Hypothalamus (tissue), 51 donors: ENCODE results near the gene ZNRF2.

Experiments
- DNase-seq, 51 donors: peaks; one replicate each; lab custom pipeline; 2025; lab: John Stamatoyannopoulos, UW

Gene ZNRF2

DNA sequence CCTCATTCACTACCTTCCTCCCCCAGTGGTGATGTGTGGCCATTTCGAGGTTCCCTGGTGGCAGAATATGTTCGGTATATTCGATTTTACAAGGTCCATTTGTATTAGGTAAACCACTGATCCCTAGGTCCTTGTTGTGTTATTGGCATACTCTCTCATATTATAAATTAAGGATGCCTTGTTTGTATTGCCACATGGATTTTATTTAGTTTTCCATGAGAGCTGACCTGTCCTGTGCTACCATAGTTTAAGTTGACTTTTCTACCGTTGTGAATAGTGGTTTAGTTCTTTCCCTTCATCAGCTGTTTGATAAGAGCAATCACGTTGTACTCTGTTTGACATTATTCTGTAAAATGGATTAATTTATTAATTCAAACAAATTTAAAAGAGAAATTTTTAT is 29.4 kb downstream of the ZNRF2 start:
- DNase-seq: no peak

DNA sequence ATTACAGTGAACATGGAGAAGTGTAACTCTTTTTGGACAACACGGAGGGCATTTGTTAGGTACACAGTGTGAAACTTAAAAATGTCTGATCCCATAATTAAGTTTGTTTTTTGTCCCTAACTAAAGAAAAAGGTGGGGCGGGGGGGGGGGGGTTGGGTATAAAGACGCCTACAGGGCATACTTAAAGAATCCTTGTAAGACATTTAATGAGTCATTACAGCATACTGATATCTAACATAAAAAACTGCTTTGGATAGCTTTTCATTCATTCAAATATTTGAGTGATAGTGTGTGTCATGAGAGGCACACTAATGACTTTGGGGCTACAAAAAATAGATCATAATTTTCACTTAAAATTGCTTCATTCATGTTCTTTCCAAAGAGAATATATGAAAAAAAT is 31.2 kb downstream of the ZNRF2 start:
- DNase-seq: no peak

DNA sequence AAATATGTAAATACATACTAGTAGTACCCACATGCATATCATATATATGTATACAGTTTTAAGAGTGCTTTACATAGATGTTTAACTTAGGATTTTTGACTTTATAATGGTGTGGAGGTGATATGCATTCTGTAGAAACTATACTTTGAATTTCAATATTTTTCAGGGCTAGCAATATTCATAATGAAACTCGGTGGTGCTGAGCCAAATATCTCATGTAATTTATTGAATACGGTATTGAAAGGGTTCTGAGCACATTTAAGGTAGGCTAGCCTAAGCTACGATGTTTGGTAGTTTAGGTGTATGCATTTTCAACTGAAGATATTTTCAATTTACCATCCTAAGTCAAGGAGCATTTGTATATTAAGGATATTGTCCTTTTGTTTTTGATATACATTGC is 36.0 kb downstream of the ZNRF2 start:
- DNase-seq: no peak

DNA sequence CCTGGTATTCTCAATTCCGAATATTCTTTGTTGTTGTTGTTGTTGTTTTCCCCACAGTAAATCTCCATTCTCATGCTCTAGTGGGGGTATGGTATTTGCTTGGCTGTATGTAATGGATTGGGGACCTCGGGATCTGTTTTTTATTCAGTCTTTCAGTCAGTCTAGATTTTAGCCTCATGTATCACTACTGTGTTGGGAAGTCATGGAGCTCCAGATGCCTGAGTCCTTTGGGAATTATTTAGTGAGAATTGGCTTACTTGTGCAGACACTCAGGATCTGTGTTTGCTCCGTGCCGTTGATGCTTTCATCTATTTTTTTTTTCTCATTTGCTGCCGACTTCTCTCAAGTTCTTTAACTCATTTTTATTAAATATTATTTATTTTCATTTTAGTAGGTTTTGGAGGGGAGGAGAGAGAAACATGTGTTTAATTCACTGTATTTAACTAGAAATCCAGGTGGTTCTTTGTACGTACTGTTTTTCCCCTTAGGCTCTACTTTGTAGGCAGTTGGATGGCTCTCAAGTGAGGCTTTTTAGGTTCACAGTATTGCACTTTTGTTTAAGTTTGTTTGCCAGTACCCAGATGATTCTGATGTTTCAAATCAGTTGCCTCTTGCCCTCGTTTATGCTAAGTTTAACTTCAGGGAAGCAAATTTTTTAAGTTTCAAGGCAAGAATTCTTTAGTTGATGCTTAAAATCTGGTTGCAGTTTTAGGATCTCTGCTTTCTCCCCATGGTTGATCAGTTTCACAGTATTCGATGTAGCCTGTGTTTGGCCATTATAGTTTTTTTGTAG is 36.9 kb downstream of the ZNRF2 start:
- DNase-seq: peak in 1 of 51 donors; percentile 2

DNA sequence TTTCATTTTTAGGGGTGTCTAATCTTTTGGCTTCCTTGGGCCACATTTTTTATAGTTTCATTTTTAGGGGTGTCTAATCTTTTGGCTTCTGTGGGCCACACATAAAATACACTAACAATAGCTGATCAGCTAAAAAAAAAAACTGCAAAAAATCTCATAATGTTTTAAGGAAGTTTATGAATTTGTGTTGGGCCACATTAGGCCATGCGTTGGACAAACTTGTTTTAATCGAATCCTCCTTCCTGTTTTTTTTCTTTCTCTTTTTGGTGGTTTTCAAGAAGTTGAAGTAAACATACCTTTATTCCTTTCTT is 37.4 kb downstream of the ZNRF2 start:
- DNase-seq: no peak

DNA sequence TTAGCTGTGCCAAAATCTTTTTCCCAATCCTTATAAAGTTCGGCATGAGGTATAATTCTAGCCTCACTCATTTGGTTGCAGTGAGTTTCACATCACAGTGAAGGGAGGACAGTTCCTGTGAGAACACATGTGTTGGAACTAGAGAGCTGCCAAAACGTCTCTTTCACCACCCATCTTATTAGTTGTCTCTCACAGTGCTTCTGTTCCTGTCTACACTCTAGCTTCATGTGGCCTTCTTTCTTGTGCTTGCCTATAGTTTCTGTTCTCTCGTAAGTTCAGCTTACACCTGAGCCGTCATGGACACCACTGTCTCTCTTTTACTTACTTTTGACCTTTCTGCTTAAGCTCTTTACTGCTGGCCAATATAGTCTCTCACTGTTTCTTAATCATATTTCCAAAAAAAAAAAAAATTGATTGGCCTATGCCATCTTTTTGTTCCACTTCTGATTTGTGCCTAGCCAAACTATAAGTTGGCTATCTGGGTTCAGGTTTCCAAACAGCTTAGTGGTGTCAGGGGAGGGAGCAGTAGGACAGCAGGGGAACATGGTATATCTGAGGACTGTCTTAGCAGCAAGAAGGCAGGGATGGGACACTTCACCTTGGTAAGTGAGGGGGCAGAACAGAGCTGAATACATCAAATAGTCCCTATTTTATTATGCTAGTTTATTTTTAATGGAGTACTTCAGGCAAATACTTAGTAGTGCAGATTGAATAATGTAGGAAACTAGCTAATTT is 38.0 kb downstream of the ZNRF2 start:
- DNase-seq: peak in 1 of 51 donors; percentile 3

DNA sequence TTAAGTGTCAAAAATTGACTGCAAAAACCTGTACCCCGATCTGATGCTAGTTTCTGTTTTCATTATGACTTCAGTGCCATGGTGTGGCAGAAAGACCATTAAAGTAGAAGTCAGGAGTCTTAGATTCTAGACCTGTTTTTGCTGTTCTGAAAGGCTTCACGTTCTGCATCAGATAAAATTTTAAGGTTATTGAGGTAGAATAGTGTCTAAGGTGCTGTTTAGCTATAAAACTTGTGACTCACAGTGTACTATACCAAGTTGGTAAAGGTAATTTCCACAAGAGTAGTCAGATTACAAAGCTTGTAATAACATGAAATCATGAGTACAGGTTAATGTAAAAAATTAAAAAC is 38.6 kb downstream of the ZNRF2 start:
- DNase-seq: no peak

DNA sequence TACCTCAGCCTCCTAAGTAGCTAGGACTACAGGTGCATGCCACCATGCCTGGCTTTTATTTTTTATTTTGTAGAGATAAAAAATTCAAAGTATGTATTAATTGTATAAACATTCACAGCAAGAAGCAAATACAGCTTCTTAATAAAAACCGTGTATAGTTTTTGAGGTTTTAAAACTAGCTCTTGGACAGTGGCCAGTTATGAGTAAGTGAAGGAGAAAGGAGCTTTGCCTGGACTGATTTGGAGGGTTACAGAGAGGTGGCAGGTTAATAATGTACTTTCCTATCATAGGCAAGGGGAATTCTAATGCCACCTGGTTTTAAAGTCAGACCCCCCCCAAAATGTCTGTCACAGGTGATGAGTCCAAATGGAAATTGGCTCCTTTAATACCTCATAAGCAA is 43.4 kb downstream of the ZNRF2 start:
- no peak for DNase-seq

DNA sequence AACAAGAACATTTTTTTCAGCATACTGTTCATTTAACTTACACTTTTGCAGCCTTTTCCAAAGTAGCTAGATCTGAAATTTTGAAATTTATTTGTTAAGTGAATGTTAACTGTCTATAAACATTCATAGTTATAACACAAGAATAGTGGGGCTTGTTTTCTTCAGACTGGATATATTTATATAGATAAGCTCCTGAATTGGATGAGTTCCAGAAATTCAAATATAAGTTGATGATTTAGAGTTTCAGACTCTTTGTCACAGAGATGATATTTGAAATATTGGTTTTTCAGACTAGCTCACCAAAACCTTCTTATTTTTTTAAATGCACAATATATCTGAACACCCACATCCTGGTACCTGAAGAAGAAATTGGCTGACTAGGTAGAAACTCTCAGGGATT is 44.0 kb downstream of the ZNRF2 start:
- DNase-seq: no peak

DNA sequence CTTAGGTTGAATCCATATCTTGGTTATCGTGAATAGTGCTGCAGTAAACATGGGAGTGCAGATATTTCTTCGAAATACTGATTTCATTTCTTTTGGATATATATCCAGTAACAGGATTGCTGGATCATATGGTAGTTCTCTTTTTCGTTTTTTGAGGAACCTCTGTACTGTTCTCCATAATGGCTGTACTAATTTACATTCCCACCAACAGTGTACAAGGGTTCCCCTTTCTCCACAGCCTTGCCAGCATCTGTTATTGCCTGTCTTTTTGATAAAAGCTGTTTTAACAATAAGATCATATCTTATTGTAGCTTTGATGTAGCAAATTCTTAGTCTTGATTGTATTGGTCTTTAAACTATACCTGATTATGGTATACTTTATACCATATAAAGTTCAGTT is 45.3 kb downstream of the ZNRF2 start:
- no peak for DNase-seq

DNA sequence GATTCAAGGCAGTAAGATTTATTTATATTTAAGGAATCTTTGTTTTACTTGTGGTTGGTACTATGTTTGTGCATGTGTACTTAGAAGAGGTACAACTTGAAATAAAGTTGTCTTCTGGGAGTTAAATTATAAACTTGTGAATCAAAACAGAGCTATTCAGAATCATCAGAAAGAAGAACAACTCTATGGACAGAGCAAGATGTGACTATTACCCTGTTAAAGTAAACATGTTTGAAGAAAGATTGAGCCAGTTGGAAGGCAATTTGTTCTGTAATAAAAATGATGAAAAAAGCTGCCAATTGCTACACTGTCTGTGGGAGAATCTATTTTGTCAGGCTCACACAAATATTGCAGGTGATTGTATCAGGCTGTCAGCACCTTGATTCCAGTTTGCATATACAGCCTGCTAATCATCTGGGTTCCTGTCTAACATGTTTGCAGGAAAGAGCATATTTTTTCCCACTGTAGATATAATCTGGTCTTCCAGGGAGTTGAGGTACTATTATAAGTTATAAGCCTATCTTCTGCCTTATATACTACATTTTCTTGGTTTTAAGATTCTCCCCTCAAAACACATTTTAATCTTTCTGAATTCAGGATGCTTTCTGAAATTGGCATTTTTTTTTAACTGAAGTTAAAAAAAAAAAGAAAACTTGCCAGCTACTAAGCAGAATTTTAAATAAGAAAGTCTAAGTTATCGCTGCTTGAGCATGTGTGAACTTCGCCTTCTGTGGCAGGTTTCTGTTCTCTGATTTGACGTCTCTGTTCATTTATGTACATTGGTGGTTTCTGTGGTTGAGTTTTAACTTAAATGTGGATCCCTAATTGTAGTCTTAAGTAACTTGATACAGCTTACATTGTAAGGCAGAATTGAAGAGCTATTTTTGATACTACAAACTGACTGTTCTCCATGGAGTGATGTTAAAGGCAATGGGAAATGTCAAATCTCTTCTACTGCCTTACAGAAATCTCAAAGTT is 46.0 kb downstream of the ZNRF2 start:
- DNase-seq: no peak

DNA sequence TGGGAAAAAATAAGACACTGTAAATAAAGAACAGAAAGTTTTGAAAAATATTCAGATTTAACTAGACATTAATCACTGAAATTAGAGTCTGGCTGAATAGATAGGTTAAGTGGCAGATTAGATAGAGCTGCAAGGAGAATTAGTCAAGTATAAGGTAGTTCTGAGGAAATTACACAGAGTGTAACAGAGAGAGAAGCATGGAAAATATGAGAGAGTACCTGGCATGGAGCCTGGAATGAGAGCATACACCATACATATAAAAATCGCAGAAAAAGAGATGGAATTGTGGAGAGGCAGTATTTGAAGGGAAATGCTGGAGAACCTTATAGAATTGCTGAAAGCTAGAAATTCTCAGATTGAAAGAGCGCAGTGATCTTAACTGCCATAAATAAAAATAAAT is 46.9 kb downstream of the ZNRF2 start:
- DNase-seq: no peak

DNA sequence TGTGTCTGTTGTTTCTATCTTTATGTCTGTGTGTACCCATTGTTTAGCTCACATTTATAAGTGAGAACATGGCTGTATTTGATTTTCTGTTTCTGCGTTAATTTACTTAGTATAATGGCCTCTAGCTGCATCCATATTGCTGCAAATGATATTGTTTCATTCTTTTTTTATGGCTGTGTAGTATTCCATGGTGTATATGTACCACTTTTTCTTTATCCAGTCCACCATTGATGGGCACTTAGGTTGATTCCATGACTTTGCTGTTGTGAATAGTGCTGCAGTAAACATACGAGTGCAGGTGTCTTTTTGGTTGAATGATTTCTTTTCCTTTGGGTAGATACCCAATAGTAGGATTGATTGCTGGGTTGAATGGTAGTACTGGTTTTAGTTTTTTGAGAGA is 48.2 kb downstream of the ZNRF2 start:
- DNase-seq: no peak

DNA sequence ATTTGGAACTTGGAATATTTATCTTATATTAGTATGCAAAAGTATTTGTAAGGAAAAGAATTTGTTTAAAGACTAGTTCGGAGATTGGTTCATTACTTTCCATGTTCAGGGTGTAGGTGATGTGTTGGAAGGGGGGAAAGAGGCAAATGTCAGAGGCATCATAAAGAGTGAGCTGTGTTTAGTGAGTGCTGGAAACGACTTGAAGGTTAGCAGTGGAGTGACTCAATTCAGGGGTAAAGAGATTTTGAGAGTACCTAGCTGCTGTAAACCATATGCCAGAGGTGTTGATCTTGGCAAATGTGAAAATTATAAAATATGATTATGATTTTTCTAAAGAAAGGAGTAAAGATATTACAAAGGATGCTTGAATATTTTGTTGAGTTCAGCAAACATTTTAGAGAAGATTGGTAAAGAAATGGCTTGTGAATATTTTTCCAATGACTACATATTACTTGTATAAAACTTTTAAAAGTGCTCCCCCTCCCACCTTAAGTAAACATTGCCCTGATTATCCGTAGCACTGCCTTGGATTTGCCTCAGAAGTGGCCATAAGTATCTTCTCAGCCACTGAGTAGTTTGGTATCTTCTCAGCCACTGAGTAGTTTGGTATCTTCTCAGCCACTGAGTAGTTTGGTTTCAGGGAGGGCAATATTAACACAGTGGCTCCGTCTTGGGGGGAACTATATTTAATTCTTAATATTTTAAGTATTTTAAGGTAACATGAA is 51.5 kb downstream of the ZNRF2 start:
- DNase-seq: no peak

DNA sequence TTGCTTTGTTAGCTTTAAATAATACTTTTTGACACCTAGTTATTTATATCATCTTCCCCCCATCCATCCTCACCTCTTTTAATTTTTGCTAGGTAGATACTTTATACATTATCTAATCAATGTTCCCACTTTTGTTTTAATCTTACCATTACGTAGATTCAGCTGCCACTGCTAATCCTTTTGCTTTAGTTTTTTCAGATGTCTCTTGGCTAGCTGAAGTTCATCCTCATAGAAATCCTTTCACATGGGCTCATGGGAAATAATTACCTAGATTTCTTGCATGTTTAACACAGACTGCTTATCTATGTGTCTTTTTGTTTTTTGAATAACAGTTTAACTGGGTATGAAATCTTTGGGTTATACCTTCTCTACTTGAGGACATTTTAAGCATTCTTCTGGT is 60.1 kb downstream of the ZNRF2 start:
- no peak for DNase-seq

DNA sequence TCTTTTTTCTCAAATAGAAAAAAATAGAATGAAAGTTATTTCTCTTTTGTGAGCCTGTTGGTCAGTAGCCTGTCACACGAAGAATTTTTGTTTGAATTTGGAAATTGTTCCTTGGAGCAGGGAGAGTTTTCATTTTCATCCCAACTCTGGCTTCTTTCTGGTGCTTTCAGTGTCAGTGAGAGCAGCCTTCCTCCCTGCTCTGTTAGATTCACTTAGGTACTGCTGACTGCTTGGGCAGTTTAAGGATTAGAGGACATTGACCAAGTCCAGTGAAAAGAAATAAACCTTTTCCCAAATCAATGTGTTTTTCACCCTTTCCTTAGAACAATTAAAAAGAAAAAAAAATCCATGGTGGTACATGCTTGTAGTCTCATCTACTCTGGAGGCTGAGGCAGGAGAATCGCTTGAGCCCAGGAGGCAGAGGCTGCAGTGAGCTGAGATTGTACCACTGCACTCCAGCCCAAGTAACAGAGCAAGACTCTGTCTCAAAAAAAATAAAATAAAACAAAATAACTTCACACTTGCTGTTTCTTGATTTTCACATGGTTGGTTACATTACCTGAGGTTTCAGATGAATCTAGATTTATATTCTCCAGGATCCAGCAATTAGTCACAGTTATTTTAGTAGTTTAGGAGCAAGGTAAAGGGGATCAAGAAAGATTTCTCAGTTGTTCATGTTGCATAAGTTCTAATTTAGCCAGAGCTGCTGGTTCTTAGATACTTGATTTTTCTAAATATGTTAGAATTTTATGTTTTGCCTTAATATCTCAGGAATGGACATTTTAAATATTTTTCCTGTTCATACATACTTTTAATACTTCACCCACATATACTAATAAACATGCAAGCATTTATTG is 63.1 kb downstream of the ZNRF2 start:
- no peak for DNase-seq

DNA sequence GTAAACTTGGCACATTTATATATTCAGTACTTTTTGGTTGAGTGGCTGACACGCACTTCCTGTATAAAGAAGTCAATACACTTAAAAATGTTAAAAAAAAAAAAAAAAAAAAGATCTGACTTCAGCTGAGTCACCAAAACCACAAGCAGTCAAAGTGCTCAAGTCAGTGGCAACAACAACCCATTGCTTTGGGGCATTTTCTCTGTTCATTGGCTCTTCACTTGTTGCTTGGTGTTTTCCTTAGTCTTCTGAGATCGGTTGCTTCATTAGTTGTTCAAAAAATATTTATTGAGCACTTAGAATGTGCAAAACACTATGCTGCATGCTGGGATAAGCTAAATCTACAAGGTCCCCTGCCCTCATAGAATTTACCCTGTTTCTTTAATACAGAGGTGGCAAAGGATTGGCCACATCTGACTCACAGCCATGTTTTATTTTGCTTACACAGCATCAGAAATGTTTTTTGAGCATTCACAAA is 63.7 kb downstream of the ZNRF2 start:
- DNase-seq: no peak

DNA sequence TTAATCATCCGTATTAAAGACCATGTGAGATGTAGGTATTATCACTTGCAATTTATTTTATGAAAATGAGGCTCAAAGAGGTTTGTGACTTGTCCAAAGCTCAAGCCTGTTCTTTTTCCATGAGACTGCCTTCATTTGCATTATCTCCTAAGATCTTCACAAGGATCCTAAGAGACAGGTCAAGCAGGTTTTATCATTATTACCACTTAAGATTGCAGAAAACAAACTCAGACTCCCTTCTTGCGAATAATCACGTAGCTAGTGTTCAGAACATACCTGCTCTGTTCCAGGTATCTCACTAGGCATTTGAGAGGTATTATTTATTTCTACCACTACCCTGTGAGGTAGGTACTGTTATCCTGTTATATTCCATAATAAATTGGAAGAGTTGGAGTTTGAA is 64.8 kb downstream of the ZNRF2 start:
- DNase-seq: no peak

DNA sequence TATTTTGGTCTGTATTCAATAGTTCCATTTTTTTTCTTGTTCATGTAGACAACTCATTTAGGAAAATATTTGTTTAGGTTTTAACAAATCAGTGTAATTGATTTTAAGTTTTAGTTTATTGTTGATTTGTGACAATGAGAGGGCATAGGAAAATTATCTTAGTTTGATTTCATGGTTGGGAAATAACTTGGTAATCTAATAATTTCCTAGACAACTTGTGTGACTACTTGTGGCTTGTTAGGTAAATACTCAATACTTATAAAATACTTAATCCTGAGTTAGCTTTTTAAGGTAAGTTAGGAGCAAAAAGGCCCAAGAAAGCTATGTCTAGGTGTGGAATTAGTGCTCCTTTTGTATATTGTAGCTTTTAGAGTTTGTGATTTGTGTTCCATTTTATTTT is 65.4 kb downstream of the ZNRF2 start:
- DNase-seq: no peak

DNA sequence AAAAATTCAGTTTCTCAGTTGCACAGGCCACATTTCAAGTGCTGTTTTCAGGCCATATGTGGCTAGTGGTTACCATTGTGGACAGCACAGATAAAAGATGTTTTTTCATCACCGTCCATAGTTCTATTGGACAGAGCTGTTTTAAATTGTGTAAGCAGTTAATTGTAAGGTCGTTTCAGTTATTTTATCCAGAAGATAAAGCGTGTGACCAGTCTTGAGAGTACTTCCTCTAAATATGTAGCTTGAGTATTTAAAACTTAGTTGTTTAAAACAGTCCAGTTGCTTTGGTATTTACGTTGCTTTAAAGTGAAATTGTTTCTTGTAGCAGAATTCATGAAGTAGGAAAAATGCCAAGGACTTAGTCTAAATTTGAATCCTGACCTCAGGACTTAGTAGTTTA is 66.9 kb downstream of the ZNRF2 start:
- no peak for DNase-seq
